SU-DHL-6 (cell line): ENCODE data around the gene NINJ2.

Experiments used
- H2AFZ ChIP-seq: fragments of 200-600 bp; sonication (generic); 2 replicates; pipeline ENCODE4 v1.6.1; 2014; ENCODE audit warnings: low read depth, mild to moderate bottlenecking, moderate library complexity, mixed read lengths, antibody characterized with exemption, low read length; ENCODE audit not compliant: severe bottlenecking
- H3F3A ChIP-seq: fragments of 200-600 bp; shearing (Covaris generic); 2 replicates; pipeline ENCODE4 v1.6.0; 2016; ENCODE audit warnings: antibody characterized with exemption, mild to moderate bottlenecking; ENCODE audit not compliant: insufficient read depth
- H3K27ac ChIP-seq: fragments of 200-600 bp; sonication (generic); 2 replicates; pipeline ENCODE4 v1.5.1; 2016; ENCODE audit warnings: low read depth, mild to moderate bottlenecking, low read length, moderate library complexity, mixed read lengths
- H3K27me3 ChIP-seq: fragments of 200-600 bp; sonication (generic), shearing (Covaris generic); 2 replicates; pipeline ENCODE4 v1.6.0; 2014; ENCODE audit warnings: mild to moderate bottlenecking, low read length
- H3K36me3 ChIP-seq: fragments of 200-600 bp; sonication (generic); 2 replicates; pipeline ENCODE4 v1.6.1; 2014; ENCODE audit warnings: mild to moderate bottlenecking, low read length, mixed read lengths
- H3K4me2 ChIP-seq: fragments of 300-600, 200-600 bp; shearing (Covaris generic), sonication (generic); 2 replicates; pipeline ENCODE4 v1.6.0; 2014; ENCODE audit warnings: low read length, low read depth, mild to moderate bottlenecking; ENCODE audit not compliant: poor library complexity, severe bottlenecking
- H3K4me3 ChIP-seq: fragments of 200-600 bp; sonication (generic); 2 replicates; pipeline ENCODE4 v1.5.1; 2014; ENCODE audit warnings: antibody characterized with exemption, low read length, mild to moderate bottlenecking, mixed read lengths; ENCODE audit not compliant: insufficient read depth, poor library complexity, severe bottlenecking
- H3K79me2 ChIP-seq: fragments of 200-600 bp; sonication (generic); 2 replicates; pipeline ENCODE4 v1.6.1; 2014; ENCODE audit warnings: mild to moderate bottlenecking, low read length, moderate library complexity; ENCODE audit not compliant: insufficient read depth
- H3K9ac ChIP-seq: fragments of 200-600 bp; sonication (generic); 2 replicates; pipeline ENCODE4 v1.7.0; 2014; ENCODE audit warnings: mild to moderate bottlenecking, low read length
- H3K9me2 ChIP-seq: fragments of 200-600 bp; sonication (generic); replicated peaks from 2 replicates; pipeline ENCODE4 v1.6.1; 2014; ENCODE audit warnings: low read length; ENCODE audit not compliant: insufficient read depth
- H3K9me3 ChIP-seq: fragments of 200-600 bp; sonication (generic); 2 replicates; pipeline ENCODE4 v1.6.1; 2014; ENCODE audit warnings: low read length, mixed read lengths; ENCODE audit not compliant: insufficient read depth
- H4K20me1 ChIP-seq: fragments of 200-600 bp; sonication (generic); 2 replicates; pipeline ENCODE4 v1.6.1; 2014; ENCODE audit warnings: low read depth, mild to moderate bottlenecking, antibody characterized with exemption, low read length, moderate library complexity, mixed read lengths
- EZH2phosphoT487 ChIP-seq: fragments of 200-600 bp; sonication (generic), shearing (Covaris generic); conservative IDR thresholded peaks from 2 replicates; pipeline ENCODE4 v1.6.1; 2018; ENCODE audit warnings: mild to moderate bottlenecking, antibody characterized with exemption, low read length, moderate library complexity, mixed read lengths
- TF ChIP-seq, protein P1 (sequence below): fragments of 200-600 bp; sonication (generic); IDR thresholded peaks from one replicate; pipeline ENCODE4 v1.5.1; 2017; ENCODE audit warnings: antibody characterized with exemption, mild to moderate bottlenecking, low read length, moderate library complexity; ENCODE audit not compliant: insufficient read depth, poor library complexity, severe bottlenecking

NINJ2 gene

DNA sequence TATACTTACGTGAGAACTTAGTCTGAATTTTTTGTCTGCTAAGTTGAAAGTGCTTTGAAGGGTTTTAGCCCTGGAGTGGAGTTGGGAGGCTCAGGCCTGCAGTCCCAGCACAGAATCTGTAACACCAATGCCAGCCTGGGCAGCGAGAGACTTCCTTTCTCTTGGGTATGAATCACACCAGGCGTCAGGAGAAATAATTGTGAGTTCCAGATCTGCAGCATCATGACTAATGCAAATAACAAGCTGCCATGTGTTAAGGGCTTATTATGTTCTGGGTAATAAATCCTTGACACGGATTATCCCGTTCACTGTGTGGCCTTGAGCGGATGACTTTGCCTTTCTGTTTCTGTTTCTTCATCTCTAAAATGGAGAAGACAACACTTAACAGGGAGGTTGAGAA lies 132.9 kb downstream of the NINJ2 start:
- Histone ChIP-seq H3K4me3 (no peak overlapping the region), H3K9me3 (peaks cover 16% of the 10 kb centered on the region), H3K9ac (no peak overlapping the region), H3K27ac (no peak overlapping the region), H3K27me3 (no peaks in the 10 kb centered on the region), H3K36me3 (no peaks in the 10 kb centered on the region), H2AFZ (no peak overlapping the region), H3K4me2 (no peak overlapping the region), H3F3A (no peaks in the 10 kb centered on the region), H3K79me2 (no peaks in the 10 kb centered on the region), H4K20me1 (no peaks in the 10 kb centered on the region), H3K9me2 (no peaks in the 10 kb centered on the region)
- TF ChIP-seq EZH2phosphoT487, result no peak
- TF ChIP-seq, protein P1, sequence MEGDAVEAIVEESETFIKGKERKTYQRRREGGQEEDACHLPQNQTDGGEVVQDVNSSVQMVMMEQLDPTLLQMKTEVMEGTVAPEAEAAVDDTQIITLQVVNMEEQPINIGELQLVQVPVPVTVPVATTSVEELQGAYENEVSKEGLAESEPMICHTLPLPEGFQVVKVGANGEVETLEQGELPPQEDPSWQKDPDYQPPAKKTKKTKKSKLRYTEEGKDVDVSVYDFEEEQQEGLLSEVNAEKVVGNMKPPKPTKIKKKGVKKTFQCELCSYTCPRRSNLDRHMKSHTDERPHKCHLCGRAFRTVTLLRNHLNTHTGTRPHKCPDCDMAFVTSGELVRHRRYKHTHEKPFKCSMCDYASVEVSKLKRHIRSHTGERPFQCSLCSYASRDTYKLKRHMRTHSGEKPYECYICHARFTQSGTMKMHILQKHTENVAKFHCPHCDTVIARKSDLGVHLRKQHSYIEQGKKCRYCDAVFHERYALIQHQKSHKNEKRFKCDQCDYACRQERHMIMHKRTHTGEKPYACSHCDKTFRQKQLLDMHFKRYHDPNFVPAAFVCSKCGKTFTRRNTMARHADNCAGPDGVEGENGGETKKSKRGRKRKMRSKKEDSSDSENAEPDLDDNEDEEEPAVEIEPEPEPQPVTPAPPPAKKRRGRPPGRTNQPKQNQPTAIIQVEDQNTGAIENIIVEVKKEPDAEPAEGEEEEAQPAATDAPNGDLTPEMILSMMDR, result no peak

GRCh38 chr12:527729-528128 lies 135.5 kb downstream of the NINJ2 start:
- H3K4me3 ChIP-seq, result no peak overlapping the region
- H3K36me3 ChIP-seq, result no peaks in the 10 kb centered on the region
- no peak overlapping the region for H3K27ac ChIP-seq
- H3F3A ChIP-seq, result no peaks in the 10 kb centered on the region
- no peaks in the 10 kb centered on the region for H3K9me2 ChIP-seq
- no peaks in the 10 kb centered on the region for H4K20me1 ChIP-seq
- H3K9ac ChIP-seq, result no peak overlapping the region
- H3K9me3 ChIP-seq, result peaks cover 16% of the 10 kb centered on the region
- no peaks in the 10 kb centered on the region for H3K79me2 ChIP-seq
- no peak overlapping the region for H3K4me2 ChIP-seq
- TF ChIP-seq, protein P1, result no peak
- TF ChIP-seq EZH2phosphoT487, result no peak
- H2AFZ ChIP-seq, result no peak overlapping the region
- H3K27me3 ChIP-seq, result no peaks in the 10 kb centered on the region

DNA sequence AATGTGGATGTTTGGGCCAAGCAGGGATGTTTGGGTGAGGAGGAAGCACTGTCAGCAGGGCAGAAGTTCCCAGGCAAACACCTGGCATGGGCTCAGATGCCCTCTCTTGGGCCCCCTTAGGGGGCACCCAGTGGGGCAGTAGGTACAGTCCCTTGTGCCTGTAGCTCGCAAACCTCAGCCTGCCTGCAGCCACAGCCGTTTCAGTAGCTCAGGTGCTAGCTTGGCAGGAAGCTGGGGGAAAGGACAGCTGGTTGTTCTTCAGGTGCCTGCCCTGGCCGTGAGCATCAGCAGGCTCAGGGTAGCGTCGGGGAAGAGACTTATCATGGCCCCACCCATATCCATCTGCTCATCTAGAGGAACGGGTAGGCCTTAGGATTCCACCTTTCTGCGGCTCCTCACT lies 136.0 kb downstream of the NINJ2 start:
- Histone ChIP-seq H3F3A (no peaks in the 10 kb centered on the region), H3K27ac (no peak overlapping the region), H3K9me2 (no peaks in the 10 kb centered on the region), H3K36me3 (no peaks in the 10 kb centered on the region), H3K9ac (no peak overlapping the region), H3K79me2 (no peaks in the 10 kb centered on the region), H2AFZ (no peak overlapping the region), H3K4me2 (no peak overlapping the region), H4K20me1 (no peaks in the 10 kb centered on the region), H3K4me3 (no peak overlapping the region), H3K27me3 (no peaks in the 10 kb centered on the region), H3K9me3 (peaks cover 16% of the 10 kb centered on the region)
- TF ChIP-seq, protein P1, result no peak
- no peak for TF ChIP-seq EZH2phosphoT487

DNA sequence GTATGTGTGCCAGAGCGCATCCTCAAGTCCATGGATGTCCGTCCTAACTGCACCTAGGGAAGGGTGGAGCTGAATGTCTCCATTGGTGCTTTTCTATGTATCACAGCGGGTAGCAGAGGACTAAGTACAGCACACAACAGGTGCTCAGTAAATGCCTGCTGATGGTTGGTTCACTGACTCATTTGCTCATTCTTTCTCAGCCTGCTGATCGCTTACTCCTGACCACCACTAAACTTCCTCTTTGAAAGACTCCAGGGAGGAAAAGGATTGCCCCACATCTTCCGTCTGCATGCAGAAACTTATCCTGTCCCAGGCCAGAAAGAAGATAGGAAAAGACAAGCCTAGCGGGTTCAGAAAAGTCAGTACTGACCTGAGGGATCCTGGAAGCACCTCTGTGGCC lies 137.2 kb downstream of the NINJ2 start:
- Histone ChIP-seq H3K36me3 (no peaks in the 10 kb centered on the region), H3K27me3 (no peaks in the 10 kb centered on the region), H3F3A (no peaks in the 10 kb centered on the region), H3K9ac (no peak overlapping the region), H4K20me1 (no peaks in the 10 kb centered on the region), H2AFZ (no peak overlapping the region), H3K4me2 (no peak overlapping the region), H3K9me2 (no peaks in the 10 kb centered on the region), H3K9me3 (peaks cover 16% of the 10 kb centered on the region), H3K4me3 (no peak overlapping the region), H3K27ac (no peak overlapping the region), H3K79me2 (no peaks in the 10 kb centered on the region)
- TF ChIP-seq, protein P1, result no peak
- no peak for TF ChIP-seq EZH2phosphoT487
